Skeletal muscle cell (primary cell): ENCODE measurements around the gene RBP3.

Source experiments
- DNase-seq: peaks from one replicate; pipeline ENCODE4 v3.0.0-alpha.2; 2010; ENCODE audit warnings: low read depth
- H3K4me3 ChIP-seq: 2 replicates; pipeline ENCODE4 v1.5.1; 2011; ENCODE audit warnings: low read depth, mild to moderate bottlenecking, control low read depth, low read length, moderate library complexity

The RBP3 gene

GRCh38 chr10:47351899-47352815, 4.0 kb downstream of the RBP3 start:
- DNase-seq = no peak
- H3K4me3 ChIP-seq = no peak overlapping the region

GRCh38 chr10:47353351-47353750, 5.2 kb downstream of the RBP3 start:
- no peak overlapping the region for H3K4me3 ChIP-seq
- DNase-seq = no peak

GRCh38 chr10:47354165-47354564, 6.0 kb downstream of the RBP3 start:
- no peak for DNase-seq
- H3K4me3 ChIP-seq = no peak overlapping the region

- no peak overlapping the region for H3K4me3 ChIP-seq
- no peak for DNase-seq
Observed at GRCh38 chr10:47354900-47355299, 6.7 kb downstream of the RBP3 start.

DNA sequence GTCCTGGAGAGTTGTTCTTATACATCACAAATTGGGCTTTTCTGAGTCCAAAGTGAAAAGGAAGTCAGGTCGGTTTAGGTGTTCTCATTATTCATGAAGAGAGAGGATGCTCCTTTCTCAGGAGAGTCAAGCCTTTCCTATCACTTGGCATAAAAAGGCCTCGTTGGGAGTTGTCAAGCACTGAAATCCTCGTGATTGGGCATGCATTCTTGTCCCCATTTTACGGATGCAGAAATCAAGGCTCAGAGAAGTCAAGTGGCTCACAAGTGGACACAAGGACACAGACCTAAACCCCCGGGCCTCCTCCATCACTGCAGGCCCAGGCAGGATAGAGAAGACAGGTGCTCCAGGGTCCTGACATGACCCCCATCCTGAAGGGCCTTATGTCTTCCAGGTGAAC, 8.5 kb downstream of the RBP3 start:
- DNase-seq = no peak
- H3K4me3 ChIP-seq = no peak overlapping the region

DNA sequence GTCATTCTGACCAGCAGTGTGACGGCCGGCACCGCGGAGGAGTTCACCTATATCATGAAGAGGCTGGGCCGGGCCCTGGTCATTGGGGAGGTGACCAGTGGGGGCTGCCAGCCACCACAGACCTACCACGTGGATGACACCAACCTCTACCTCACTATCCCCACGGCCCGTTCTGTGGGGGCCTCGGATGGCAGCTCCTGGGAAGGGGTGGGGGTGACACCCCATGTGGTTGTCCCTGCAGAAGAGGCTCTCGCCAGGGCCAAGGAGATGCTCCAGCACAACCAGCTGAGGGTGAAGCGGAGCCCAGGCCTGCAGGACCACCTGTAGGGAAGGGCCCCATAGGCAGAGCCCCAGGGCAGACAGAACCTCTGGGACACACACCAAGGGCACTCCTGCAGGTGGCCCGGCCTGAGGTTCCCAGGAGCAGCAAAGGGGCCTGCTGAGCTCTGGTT, 9.0 kb downstream of the RBP3 start:
- H3K4me3 ChIP-seq = no peak overlapping the region
- no peak for DNase-seq

- no peak for DNase-seq
- no peak overlapping the region for H3K4me3 ChIP-seq
Observed at GRCh38 chr10:47357911-47358310, 9.7 kb downstream of the RBP3 start.

GRCh38 chr10:47358457-47358856, 10.3 kb downstream of the RBP3 start:
- no peak overlapping the region for H3K4me3 ChIP-seq
- no peak for DNase-seq

- H3K4me3 ChIP-seq = no peak overlapping the region
- DNase-seq = no peak
Observed at GRCh38 chr10:47359101-47359500, 10.9 kb downstream of the RBP3 start.

DNA sequence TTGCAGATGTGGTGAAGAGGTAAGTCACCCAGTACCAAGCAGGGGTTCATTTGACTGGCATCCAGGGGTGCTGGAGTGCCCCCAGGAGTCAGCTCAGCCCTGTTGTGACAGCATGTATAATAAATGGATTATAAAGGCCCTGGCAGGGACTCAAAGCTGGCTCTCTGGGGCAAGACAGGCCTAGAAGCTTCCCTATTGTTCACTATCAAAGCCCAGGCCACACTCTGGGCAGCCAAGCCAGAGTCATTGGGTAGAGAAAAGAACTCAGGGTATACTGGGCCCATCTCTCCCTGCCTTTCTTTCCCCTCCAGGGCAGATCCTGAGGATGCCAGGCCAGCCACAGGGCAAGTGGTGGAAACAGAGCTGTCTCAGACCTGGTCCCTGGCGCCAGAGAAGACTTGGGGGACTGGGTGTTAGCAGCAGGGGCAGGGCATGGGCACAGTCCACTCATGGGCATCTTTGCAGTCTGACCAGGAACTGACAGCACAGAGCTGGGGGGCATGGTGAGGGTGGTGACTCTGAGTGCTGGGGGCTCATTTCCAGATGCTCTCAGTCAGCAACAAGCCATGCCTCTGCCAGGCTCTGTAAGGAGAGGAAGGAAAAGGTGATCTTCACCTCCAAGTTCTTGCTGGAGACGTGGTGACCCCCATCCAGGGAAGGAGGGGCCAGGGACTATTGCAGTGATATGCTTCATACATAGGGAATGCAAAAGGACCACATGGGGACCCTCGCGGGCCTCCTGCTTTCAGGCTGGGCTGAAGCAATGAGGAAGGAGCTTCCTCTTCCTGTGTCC, 11.7 kb downstream of the RBP3 start:
- no peak overlapping the region for H3K4me3 ChIP-seq
- DNase-seq = no peak

GRCh38 chr10:47360419-47361040, 12.4 kb downstream of the RBP3 start:
- no peak overlapping the region for H3K4me3 ChIP-seq
- no peak for DNase-seq

DNA sequence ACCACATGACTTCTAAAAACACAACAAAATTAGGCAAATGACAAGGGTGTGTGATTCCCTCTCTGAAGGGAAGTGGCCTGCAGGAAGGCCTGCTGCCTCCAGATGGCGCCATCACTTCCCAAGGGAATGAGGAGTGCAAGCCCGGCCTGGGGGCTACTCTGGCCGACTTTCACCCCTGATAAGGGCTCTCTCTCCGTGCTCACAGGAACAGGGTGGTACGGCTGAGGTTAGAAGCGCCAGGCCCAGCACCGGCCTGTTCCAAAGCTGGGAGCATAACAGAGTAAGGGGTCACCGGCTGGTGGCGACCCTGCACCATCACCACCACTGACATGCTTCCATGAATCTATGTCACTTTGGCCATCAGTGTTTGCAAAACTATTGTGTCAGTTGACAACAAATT, 13.1 kb downstream of the RBP3 start:
- DNase-seq = no peak
- no peak overlapping the region for H3K4me3 ChIP-seq

DNA sequence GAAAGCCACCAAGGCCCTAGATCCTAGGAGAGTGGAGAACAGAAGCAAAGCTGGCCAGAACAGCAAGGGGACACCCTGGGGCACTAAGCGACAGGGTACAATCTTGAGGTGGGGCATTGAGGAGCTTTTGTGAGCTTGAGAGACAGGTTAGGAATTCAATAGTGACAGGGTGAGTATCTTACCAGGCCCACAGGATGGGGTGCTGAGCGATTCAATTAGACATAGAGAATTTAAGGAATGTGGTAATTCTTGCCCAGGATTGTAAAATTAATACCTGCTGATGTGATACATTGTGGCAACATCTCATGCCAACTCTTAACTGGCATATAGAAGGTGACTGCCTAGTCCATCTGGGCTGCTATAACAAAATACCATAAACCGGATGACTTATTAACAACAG, 14.0 kb downstream of the RBP3 start:
- H3K4me3 ChIP-seq = no peak overlapping the region
- no peak for DNase-seq

DNA sequence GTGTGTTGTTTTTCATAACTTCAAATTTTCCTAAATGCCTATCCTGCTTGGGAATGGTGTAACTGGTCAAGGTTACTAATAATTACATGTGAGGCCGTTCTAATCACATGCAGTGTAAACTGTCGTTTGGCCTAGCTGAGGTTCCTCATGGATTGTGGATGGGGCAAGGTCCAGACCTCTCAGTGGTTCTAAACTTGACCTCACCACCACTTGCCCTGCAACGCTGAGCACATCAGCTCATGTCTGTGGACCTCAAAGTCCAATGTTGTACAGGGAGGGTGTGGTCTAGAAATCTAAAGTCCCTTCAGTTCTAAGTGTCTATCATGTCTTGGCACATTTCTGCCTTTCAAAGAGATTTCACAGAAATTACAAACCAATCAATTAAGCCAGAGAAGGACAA, 15.6 kb downstream of the RBP3 start:
- no peak for DNase-seq
- H3K4me3 ChIP-seq = no peak overlapping the region

GRCh38 chr10:47364366-47364765, 16.2 kb downstream of the RBP3 start:
- no peak overlapping the region for H3K4me3 ChIP-seq
- no peak for DNase-seq

DNA sequence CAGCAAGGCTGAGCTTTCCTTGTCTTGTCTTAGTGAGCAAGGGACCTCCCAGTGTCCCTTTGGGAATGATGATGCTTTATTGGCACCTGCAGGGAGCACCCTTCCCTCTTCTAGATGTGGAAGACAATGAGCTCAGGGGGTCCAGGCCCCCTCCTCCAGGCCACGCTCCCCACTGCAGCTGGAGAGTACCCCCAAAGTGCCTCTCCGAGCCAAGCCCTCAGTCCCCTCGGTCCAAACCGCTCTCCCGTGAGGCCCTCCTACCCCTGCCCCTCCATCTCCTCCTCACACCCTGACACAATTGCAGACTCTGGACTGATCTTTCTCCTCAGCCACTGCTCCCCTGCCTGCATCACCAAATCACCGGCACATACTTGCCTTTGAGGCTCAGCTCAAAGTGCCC, 16.7 kb downstream of the RBP3 start:
- DNase-seq = no peak
- H3K4me3 ChIP-seq = no peak overlapping the region

DNA sequence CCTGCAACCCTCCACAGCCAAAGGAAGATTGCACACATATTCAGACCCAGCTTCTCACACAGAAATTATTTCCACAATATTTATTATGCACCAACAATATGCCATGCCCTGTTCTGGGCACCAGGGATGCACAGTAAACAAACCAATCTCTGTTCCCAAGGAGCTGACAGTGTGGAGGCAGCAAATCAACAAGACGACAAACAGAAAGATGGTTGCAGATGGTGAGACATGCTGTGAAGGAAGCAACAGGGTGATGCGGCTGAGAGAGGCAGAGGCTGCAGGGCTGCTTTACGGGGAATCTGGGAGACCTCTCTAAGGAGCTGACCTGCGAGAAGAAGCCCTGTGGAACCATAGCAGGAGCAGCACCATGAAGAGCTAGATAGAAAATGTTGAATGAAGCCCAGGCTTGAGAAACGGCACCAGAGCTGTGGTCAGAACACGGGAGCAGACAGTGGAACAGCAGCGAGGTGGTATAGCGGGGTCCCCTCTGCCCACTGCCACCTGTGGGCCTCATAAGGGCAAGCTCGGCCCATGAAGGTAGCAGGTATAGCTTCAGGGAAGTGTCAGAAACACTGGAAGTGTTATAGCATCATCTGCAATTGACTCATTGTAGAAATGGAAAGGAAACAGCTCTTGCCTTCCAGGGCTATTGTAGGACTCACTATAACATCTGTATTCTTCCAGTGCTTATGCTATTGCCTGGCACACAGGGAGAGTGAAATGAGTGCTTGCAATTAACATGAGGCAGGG, 17.4 kb downstream of the RBP3 start:
- H3K4me3 ChIP-seq = no peak overlapping the region
- no peak for DNase-seq

GRCh38 chr10:47366181-47366631, 18.0 kb downstream of the RBP3 start:
- no peak for DNase-seq
- H3K4me3 ChIP-seq = no peak overlapping the region

DNA sequence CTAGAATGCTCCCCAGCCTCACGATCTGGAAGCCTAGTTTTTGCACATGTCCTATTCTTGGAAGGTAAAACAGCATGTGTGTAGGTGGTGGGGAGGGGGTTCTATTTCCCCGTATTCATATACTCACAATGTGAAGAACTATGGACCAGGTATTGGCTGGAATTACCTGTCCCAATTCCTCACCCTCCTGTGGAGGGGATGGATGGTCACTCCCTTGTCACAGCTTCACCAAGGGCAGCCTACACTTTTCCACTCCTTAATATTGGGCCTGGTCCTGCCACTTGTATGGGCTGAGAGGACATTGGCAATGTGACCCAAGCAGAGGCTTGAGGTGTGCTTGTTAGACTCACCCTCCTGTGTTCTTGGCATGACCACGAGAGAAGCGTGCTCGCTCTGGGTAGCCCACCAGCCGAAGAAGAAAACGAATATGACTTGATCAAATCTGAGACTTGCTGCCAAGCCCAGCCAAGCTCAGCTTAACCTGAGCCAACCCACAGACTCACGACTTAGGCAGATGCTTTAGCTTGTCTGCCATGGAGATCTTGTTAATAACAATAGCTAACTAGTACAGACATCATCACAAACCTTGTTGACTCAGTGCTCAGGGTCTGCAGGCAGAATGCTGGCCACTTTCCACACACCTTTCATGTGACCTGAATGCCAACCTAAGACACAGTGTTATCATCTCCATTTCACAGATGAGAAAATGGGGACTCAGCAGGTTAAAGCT, 18.7 kb downstream of the RBP3 start:
- no peak overlapping the region for H3K4me3 ChIP-seq
- no peak for DNase-seq
